ENCODE measurements around the gene AMT. TPM values are rescaled to one million over a fixed set of nuclear protein-coding genes. Genes with fewer than 3 reads are reported as not detected.

Gene AMT
- polyA plus RNA-seq, 1 donor (not counting 4 experiments of a cell fraction or from before 2014, with no cell fraction given), result 7.1 TPM

DNA sequence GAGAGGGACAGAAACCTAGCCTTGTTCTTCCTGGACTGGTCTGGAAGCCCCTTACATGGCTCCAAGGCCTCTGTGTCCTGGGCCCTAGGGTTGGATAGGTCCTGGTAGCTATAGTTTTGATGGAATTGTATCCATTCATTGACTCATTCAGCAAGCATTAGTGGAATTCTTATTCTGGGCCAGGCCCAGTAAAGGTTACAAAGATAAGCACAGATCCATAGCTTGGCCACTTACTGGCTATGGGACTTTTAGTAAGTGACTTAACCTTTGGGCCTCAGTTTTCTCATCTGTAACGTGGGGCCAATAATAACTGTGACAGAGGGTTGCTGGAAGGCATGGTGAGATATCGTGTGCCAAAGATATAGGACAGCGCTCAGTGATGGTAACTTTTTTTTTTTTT is 34.2 kb upstream of the AMT start:
- Histone ChIP-seq H3K9me1 (ENCODE audit: control insufficient read depth, extremely low read depth, insufficient read depth, low read length) (peaks cover 2% of the 10 kb centered on the region), H3K27me3 (ENCODE audit: control insufficient read depth, extremely low read depth, insufficient read depth, low read length) (no peaks in the 10 kb centered on the region), H3K9ac (ENCODE audit: control insufficient read depth, extremely low read depth, insufficient read depth, low read length) (no peak overlapping the region), H3K4me2 (ENCODE audit: control insufficient read depth, extremely low read depth, insufficient read depth, low read depth, low read length) (no peak overlapping the region), H3K9me3 (ENCODE audit: control insufficient read depth, low read depth, low read length) (no peaks in the 10 kb centered on the region), H3K4me1 (ENCODE audit: control insufficient read depth, extremely low read depth, insufficient read depth, low read length) (peaks cover 20% of the 10 kb centered on the region), H3K4me3 (ENCODE audit: control insufficient read depth in 2 of 3, extremely low read depth in 1 of 3, insufficient read depth in 2 of 3, low read depth in 1 of 3, low read length in 3 of 3) (no peak overlapping the region), H3K36me3 (ENCODE audit: control insufficient read depth in 2 of 2, extremely low read depth in 1 of 2, insufficient read depth in 2 of 2, low read length in 2 of 2) (no peaks in the 10 kb centered on the region), H3K27ac (ENCODE audit: control insufficient read depth, insufficient read depth, low read length) (no peak overlapping the region), H2AFZ (ENCODE audit: control insufficient read depth, low read length) (no peak overlapping the region), H3K79me2 (ENCODE audit: control insufficient read depth, insufficient read depth, low read length) (no peaks in the 10 kb centered on the region), H4K20me1 (ENCODE audit: control insufficient read depth, extremely low read depth, insufficient read depth, low read length) (no peaks in the 10 kb centered on the region)
- DNase-seq (ENCODE audit: low read depth, low spot score) (no peak), FAIRE-seq (no peak)
- dilution Hi-C loops (cut with MboI; ENCODE audit: extremely low pct_ligation_motif_present, low sequenced_read_pairs), result no loop called here
- TF ChIP-seq, protein P1, sequence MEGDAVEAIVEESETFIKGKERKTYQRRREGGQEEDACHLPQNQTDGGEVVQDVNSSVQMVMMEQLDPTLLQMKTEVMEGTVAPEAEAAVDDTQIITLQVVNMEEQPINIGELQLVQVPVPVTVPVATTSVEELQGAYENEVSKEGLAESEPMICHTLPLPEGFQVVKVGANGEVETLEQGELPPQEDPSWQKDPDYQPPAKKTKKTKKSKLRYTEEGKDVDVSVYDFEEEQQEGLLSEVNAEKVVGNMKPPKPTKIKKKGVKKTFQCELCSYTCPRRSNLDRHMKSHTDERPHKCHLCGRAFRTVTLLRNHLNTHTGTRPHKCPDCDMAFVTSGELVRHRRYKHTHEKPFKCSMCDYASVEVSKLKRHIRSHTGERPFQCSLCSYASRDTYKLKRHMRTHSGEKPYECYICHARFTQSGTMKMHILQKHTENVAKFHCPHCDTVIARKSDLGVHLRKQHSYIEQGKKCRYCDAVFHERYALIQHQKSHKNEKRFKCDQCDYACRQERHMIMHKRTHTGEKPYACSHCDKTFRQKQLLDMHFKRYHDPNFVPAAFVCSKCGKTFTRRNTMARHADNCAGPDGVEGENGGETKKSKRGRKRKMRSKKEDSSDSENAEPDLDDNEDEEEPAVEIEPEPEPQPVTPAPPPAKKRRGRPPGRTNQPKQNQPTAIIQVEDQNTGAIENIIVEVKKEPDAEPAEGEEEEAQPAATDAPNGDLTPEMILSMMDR (optimal IDR thresholded peaks at IDR 0.05 in 1 of 3, IDR thresholded peaks at IDR 0.05 in 1 of 3, conservative IDR thresholded peaks at IDR 0.05 in 1 of 3; ENCODE audit: extremely low read depth in 1 of 3, insufficient read depth in 2 of 3, low read length in 3 of 3), result no peak
- no peak for TF ChIP-seq EZH2 (IDR thresholded peaks at IDR 0.05; ENCODE audit: low read length)

DNA sequence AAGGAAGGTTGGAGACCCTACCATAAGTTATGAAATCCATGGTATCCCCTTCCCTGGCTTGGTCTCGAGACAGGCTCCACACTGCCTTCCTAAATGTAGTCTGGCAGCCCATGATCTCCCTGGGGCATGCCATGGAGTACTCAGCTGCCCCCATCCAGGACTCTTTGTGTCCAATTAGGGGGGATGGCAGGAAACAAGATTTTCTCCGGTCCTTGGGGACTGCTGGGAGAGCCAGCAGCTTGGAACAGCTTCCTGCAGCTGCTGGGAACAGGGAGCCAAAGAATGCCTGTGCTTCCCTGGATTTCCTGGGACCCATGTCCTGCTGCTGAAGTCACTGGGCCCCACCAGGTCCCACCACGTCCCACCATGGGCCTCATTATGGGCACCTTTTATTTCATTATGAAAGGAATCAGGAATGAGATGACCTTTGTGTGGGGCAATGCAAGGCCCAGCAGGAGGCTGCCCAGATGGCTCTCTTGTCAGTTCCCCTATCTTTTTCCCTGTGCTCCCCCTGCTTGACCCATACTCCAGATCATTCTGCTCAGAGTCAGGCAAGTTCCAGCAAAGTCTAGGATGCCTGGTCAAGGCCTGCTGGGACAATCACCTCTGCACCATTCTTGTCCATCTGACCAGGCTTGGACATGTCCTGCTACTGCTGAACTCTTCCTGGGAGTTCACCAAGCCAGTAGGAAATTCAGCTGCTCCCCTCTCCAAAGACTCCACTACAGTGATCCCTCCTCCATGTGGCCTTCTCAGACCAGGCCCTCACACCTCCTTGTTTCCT is 32.8 kb upstream of the AMT start:
- no peaks in the 10 kb centered on the region for H3K27me3 ChIP-seq (ENCODE audit: control insufficient read depth, extremely low read depth, insufficient read depth, low read length)
- H2AFZ ChIP-seq (ENCODE audit: control insufficient read depth, low read length), result peak overlapping the region; percentile 26
- FAIRE-seq, result peak; percentile 49
- H3K9me1 ChIP-seq (ENCODE audit: control insufficient read depth, extremely low read depth, insufficient read depth, low read length), result no peaks in the 10 kb centered on the region
- H3K79me2 ChIP-seq (ENCODE audit: control insufficient read depth, insufficient read depth, low read length), result no peaks in the 10 kb centered on the region
- H3K9me3 ChIP-seq (ENCODE audit: control insufficient read depth, low read depth, low read length), result no peaks in the 10 kb centered on the region
- dilution Hi-C loops (cut with MboI; ENCODE audit: extremely low pct_ligation_motif_present, low sequenced_read_pairs), result no loop called here
- no peak overlapping the region for H3K27ac ChIP-seq (ENCODE audit: control insufficient read depth, insufficient read depth, low read length)
- peaks cover 11% of the 10 kb centered on the region for H3K4me1 ChIP-seq (ENCODE audit: control insufficient read depth, extremely low read depth, insufficient read depth, low read length)
- H4K20me1 ChIP-seq (ENCODE audit: control insufficient read depth, extremely low read depth, insufficient read depth, low read length), result no peaks in the 10 kb centered on the region
- H3K4me3 ChIP-seq (ENCODE audit: control insufficient read depth in 2 of 3, extremely low read depth in 1 of 3, insufficient read depth in 2 of 3, low read depth in 1 of 3, low read length in 3 of 3), result no peak overlapping the region
- H3K4me2 ChIP-seq (ENCODE audit: control insufficient read depth, extremely low read depth, insufficient read depth, low read depth, low read length), result no peak overlapping the region
- DNase-seq (ENCODE audit: low read depth, low spot score), result no peak
- no peaks in the 10 kb centered on the region for H3K36me3 ChIP-seq (ENCODE audit: control insufficient read depth in 2 of 2, extremely low read depth in 1 of 2, insufficient read depth in 2 of 2, low read length in 2 of 2)
- H3K9ac ChIP-seq (ENCODE audit: control insufficient read depth, extremely low read depth, insufficient read depth, low read length), result no peak overlapping the region
- no peak for TF ChIP-seq EZH2 (IDR thresholded peaks at IDR 0.05; ENCODE audit: low read length)
- TF ChIP-seq, protein P1 (optimal IDR thresholded peaks at IDR 0.05 in 1 of 3, IDR thresholded peaks at IDR 0.05 in 1 of 3, conservative IDR thresholded peaks at IDR 0.05 in 1 of 3; ENCODE audit: extremely low read depth in 1 of 3, insufficient read depth in 2 of 3, low read length in 3 of 3), result no peak

All from keratinocyte (primary cell).